PC-9 (cell line): ENCODE measurements around the gene SPACA7. TPM values are rescaled to one million over a fixed set of nuclear protein-coding genes. Genes with fewer than 3 reads are reported as not detected.
A peak's percentile ranks its signal among the peaks of the same experiment; 100 is the strongest.

Source experiments
- Bru-seq: library from RNA; stranded (reverse); fragments of 400-500 nt; gene quantifications from one replicate; lab custom pipeline; 2021; lab: Mats Ljungman, UMichigan
- BruChase-seq, 2 experiments: library from RNA; stranded (reverse); fragments of 400-500 nt; gene quantifications; one replicate each; lab custom pipeline; 2021; lab: Mats Ljungman, UMichigan
- BruUV-seq: library from RNA; stranded (reverse); fragments of 400-500 nt; replicated peaks from 2 replicates; lab custom pipeline; 2021; lab: Mats Ljungman, UMichigan
- CTCF ChIA-PET: fragments of 300-600 bp; sonication (Branson Sonifier 250); formaldehyde crosslinking; loops from one replicate; lab custom pipeline; 2022; ENCODE audit warnings: antibody characterized with exemption; lab: Charles Lee
- POLR2A ChIA-PET: fragments of 300-600 bp; sonication (Branson Sonifier 250); formaldehyde crosslinking; loops from one replicate; lab custom pipeline; 2022; ENCODE audit warnings: antibody characterized with exemption; ENCODE audit not compliant: unreplicated experiment; lab: Charles Lee
- DNase-seq, 2 experiments: peaks; one replicate each; pipeline versions ENCODE4 v3.0.0 to v3.0.0-alpha.2; 2015 to 2022; ENCODE audit warnings: mixed read lengths in 1 of 2
- H2AFZ ChIP-seq: fragments of 200-600 bp; sonication (generic); 2 replicates; pipeline ENCODE4 v1.8.1; 2017; ENCODE audit warnings: antibody characterized with exemption
- H3F3A ChIP-seq: fragments of 200-600 bp; sonication (generic); 2 replicates; pipeline ENCODE4 v1.8.1; 2017; ENCODE audit warnings: antibody characterized with exemption, mild to moderate bottlenecking, low read depth; ENCODE audit not compliant: insufficient read depth
- H3K27ac ChIP-seq: fragments of 200-600 bp; sonication (generic); 2 replicates; pipeline ENCODE4 v1.6.1; 2016; ENCODE audit warnings: mixed run types
- H3K27me3 ChIP-seq: fragments of 200-600 bp; sonication (generic); 2 replicates; pipeline ENCODE4 v1.6.1; 2016; ENCODE audit warnings: low read depth, mixed run types; ENCODE audit not compliant: insufficient read depth
- H3K36me3 ChIP-seq: fragments of 200-600 bp; sonication (generic); 2 replicates; pipeline ENCODE4 v1.6.1; 2016; ENCODE audit warnings: low read depth, mixed run types
- H3K4me1 ChIP-seq: fragments of 200-600 bp; sonication (generic); replicated peaks from 2 replicates; pipeline ENCODE4 v1.6.1; 2016; ENCODE audit warnings: mixed run types; ENCODE audit not compliant: insufficient read depth
- H3K4me2 ChIP-seq: fragments of 200-600 bp; sonication (generic); 2 replicates; pipeline ENCODE4 v1.6.1; 2017; ENCODE audit warnings: mixed run types
- H3K4me3 ChIP-seq: fragments of 200-600 bp; sonication (generic); 2 replicates; pipeline ENCODE4 v1.6.1; 2016; ENCODE audit warnings: mixed run types
- H3K79me2 ChIP-seq: fragments of 200-600 bp; sonication (generic); 2 replicates; pipeline ENCODE4 v1.6.1; 2017; ENCODE audit warnings: low read depth, mixed run types
- H3K9me2 ChIP-seq: fragments of 200-600 bp; sonication (generic); 2 replicates; pipeline ENCODE4 v1.8.1; 2017; ENCODE audit warnings: mild to moderate bottlenecking; ENCODE audit not compliant: insufficient read depth
- H3K9me3 ChIP-seq: fragments of 200-600 bp; sonication (generic); 2 replicates; pipeline ENCODE4 v1.8.1; 2016; ENCODE audit warnings: low read depth; ENCODE audit not compliant: insufficient read depth
- H4K20me1 ChIP-seq: fragments of 200-600 bp; sonication (generic); 2 replicates; pipeline ENCODE4 v1.8.1; 2017; ENCODE audit not compliant: insufficient read depth
- CTCF ChIP-seq: fragments of 200-600 bp; sonication (generic); conservative IDR thresholded peaks from 2 replicates; pipeline ENCODE4 v1.6.1; 2017; ENCODE audit warnings: mixed run types, antibody characterized with exemption, mild to moderate bottlenecking, moderate library complexity
- EZH2 ChIP-seq: fragments of 200-600 bp; sonication (generic); IDR thresholded peaks from 2 replicates; pipeline ENCODE4 v1.8.0; 2017; ENCODE audit warnings: antibody characterized with exemption, low read depth
- intact Hi-C: fragments of 100-400 bp; cut with micrococcal nuclease; formaldehyde crosslinking; loops from one replicate; pipeline ENCODE4 v1.10.0; 2022; ENCODE audit not compliant: unreplicated experiment
- long read RNA-seq: library from polyadenylated mRNA; stranded (forward); transcript quantifications from one replicate; pipeline ENCODE4 v2.0.0, GENCODE V29; 2022
- total RNA-seq: library from RNA; stranded (reverse); gene quantifications from 2 replicates; pipeline ENCODE4 v1.2.3, GENCODE V29; 2021

SPACA7 gene
- total RNA-seq (not detected in 2 replicates), Bru-seq, nascent RNA (percentile 4 among the genes with signal in this experiment), BruChase-seq, experiment 1, labeled RNA remaining after a 2-hour chase (not detected), BruChase-seq, experiment 2, labeled RNA remaining after a 6-hour chase (not detected)
- long read RNA-seq = 0 reads

GRCh38 chr13:112376050-112376681 is at the start of gene SPACA7:
SPACA7 (plus strand) TSS chr13:112376355; CDS start chr13:112376386, 31 bp downstream.
- Histone ChIP-seq H3K4me2 (no peak within 1 kb of the TSS), H3K27me3 (peaks cover 95% of the 10 kb centered on the region), H3K4me1 (no peaks in the 10 kb centered on the region), H3K36me3 (no peaks in the 10 kb centered on the region), H3K79me2 (no peaks in the 10 kb centered on the region), H3K4me3 (no peak within 1 kb of the TSS), H3F3A (no peaks in the 10 kb centered on the region), H3K27ac (no peak within 1 kb of the TSS), H3K9me2 (no peaks in the 10 kb centered on the region), H3K9me3 (no peaks in the 10 kb centered on the region), H2AFZ (no peak within 1 kb of the TSS), H4K20me1 (no peaks in the 10 kb centered on the region; the same call in 1 of the 2 replicates)
- POLR2A ChIA-PET = no interaction called here
- CTCF ChIA-PET = no interaction called here
- intact Hi-C loops = no loop called here
- no peak for TF ChIP-seq CTCF
- TF ChIP-seq EZH2 = no peak
- BruUV-seq = no TSS peak
- DNase-seq = no peak

- Histone ChIP-seq H3K4me2 (no peak overlapping the region), H3K36me3 (no peaks in the 10 kb centered on the region), H3F3A (no peaks in the 10 kb centered on the region), H3K79me2 (no peaks in the 10 kb centered on the region), H3K4me3 (no peak overlapping the region), H2AFZ (no peak overlapping the region), H3K27me3 (peaks cover 93% of the 10 kb centered on the region), H4K20me1 (no peaks in the 10 kb centered on the region), H3K4me1 (no peaks in the 10 kb centered on the region), H3K27ac (no peak overlapping the region), H3K9me3 (no peaks in the 10 kb centered on the region), H3K9me2 (no peaks in the 10 kb centered on the region)
- TF ChIP-seq CTCF = no peak
- intact Hi-C loops = no loop called here
- DNase-seq = no peak
- ChIA-PET POLR2A (no interaction called here), CTCF (no interaction called here)
- no TSS peak for BruUV-seq
Observed at GRCh38 chr13:112326821-112327370, 49.3 kb upstream of the SPACA7 start.

GRCh38 chr13:112328936-112329335 is 47.2 kb upstream of the SPACA7 start:
- TF ChIP-seq CTCF = no peak
- no peak for DNase-seq
- Histone ChIP-seq H3K4me1 (no peaks in the 10 kb centered on the region), H2AFZ (no peak overlapping the region), H3K27me3 (peaks cover 91% of the 10 kb centered on the region), H3K4me3 (no peak overlapping the region), H3K27ac (no peak overlapping the region), H3K9me2 (no peaks in the 10 kb centered on the region), H3K9me3 (no peaks in the 10 kb centered on the region; the same call in 1 of the 2 replicates), H3F3A (no peaks in the 10 kb centered on the region), H4K20me1 (no peaks in the 10 kb centered on the region), H3K4me2 (no peak overlapping the region), H3K79me2 (no peaks in the 10 kb centered on the region), H3K36me3 (no peaks in the 10 kb centered on the region)
- no TSS peak for BruUV-seq
- ChIA-PET CTCF (no interaction called here), POLR2A (no interaction called here)
- intact Hi-C loops = no loop called here
